Panc1 (cell line): ENCODE measurements around the gene DFFA. TPM values are rescaled to one million over a fixed set of nuclear protein-coding genes. Genes with fewer than 3 reads are reported as not detected.

Experiments used
- ATAC-seq: fragments of 200-7000 bp; cut with Tn5 transposase; 2 replicates; pipeline ENCODE4 v1.9.1; 2020; ENCODE audit warnings: mild to moderate bottlenecking, moderate library complexity
- BruUV-seq: library from RNA; stranded (reverse); fragments of 400-500 nt; replicated peaks from 2 replicates; lab custom pipeline; 2021; lab: Mats Ljungman, UMichigan
- CTCF ChIA-PET: fragments of 300-600 bp; sonication (Branson Sonifier 250); formaldehyde crosslinking; loops from one replicate; lab custom pipeline; 2022; ENCODE audit warnings: antibody characterized with exemption; lab: Charles Lee
- POLR2A ChIA-PET: fragments of 300-600 bp; sonication (Branson Sonifier 250); formaldehyde crosslinking; loops from one replicate; lab custom pipeline; 2022; ENCODE audit warnings: antibody characterized with exemption; lab: Charles Lee
- DNase-seq: peaks from one replicate; pipeline ENCODE4 v3.0.0-alpha.2; 2010; ENCODE audit warnings: low read depth, low spot score
- H3K27ac ChIP-seq: 2 replicates; pipeline ENCODE4 v1.5.1; 2011; ENCODE audit warnings: mild to moderate bottlenecking, low read length, inconsistent platforms
- H3K27me3 ChIP-seq: fragments of 200-500 bp; sonication (Bioruptor generic); 2 replicates; pipeline ENCODE4 v1.6.0; 2014; ENCODE audit warnings: low read length, inconsistent platforms; ENCODE audit not compliant: control insufficient read depth, insufficient read depth
- H3K36me3 ChIP-seq: fragments of 200-500 bp; sonication (Bioruptor generic); 2 replicates; pipeline ENCODE4 v1.5.1; 2014; ENCODE audit warnings: inconsistent platforms, mild to moderate bottlenecking, low read length, moderate library complexity; ENCODE audit not compliant: control insufficient read depth, insufficient read depth
- H3K4me1 ChIP-seq: 2 replicates; pipeline ENCODE4 v1.5.1; 2011; ENCODE audit warnings: inconsistent platforms, mild to moderate bottlenecking, low read length, moderate library complexity; ENCODE audit not compliant: control insufficient read depth, insufficient read depth
- H3K4me3 ChIP-seq, 2 experiments: 2 replicates each; pipeline ENCODE4 v1.5.1; 2011 to 2012; ENCODE audit warnings: low read depth in 2 of 2, low read length in 2 of 2, mild to moderate bottlenecking in 2 of 2, inconsistent platforms in 1 of 2, moderate library complexity in 1 of 2
- H3K9me3 ChIP-seq: fragments of 200-500 bp; sonication (Bioruptor generic); 2 replicates; pipeline ENCODE4 v1.5.1; 2014; ENCODE audit warnings: low read depth, mild to moderate bottlenecking, inconsistent platforms, low read length, moderate library complexity; ENCODE audit not compliant: control insufficient read depth, insufficient read depth
- POLR2AphosphoS5 ChIP-seq: IDR thresholded peaks from 2 replicates; pipeline ENCODE4 v1.6.1; 2012; ENCODE audit warnings: mild to moderate bottlenecking, low read depth, low read length, moderate library complexity
- SIN3A ChIP-seq: IDR thresholded peaks from 2 replicates; pipeline ENCODE4 v1.6.1; 2012; ENCODE audit warnings: low read depth, mild to moderate bottlenecking, low read length, moderate library complexity, borderline replicate concordance; ENCODE audit not compliant: insufficient read depth
- TCF7L2 ChIP-seq: IDR thresholded peaks from 2 replicates; pipeline ENCODE4 v1.6.1; 2011; ENCODE audit warnings: mild to moderate bottlenecking, low read depth, low read length, inconsistent platforms
- in situ Hi-C: cut with HindIII; loops from 2 replicates; pipeline ENCODE4 v1.10.0; 2016; ENCODE audit warnings: low sequenced_read_pairs, low pct_unique_long_range_greater_than_20kb
- intact Hi-C: fragments of 100-400 bp; cut with micrococcal nuclease; formaldehyde crosslinking; loops from one replicate; pipeline ENCODE4 v1.10.0; 2022; ENCODE audit not compliant: unreplicated experiment
- total RNA-seq: library from RNA; stranded (reverse); gene quantifications from one replicate; pipeline ENCODE4 v1.2.1, GENCODE V29; 2021; ENCODE audit not compliant: unreplicated experiment
- TF ChIP-seq, protein P1 (sequence below), 2 experiments: IDR thresholded peaks; 2 replicates each; pipeline ENCODE4 v1.6.1; 2011 to 2012; ENCODE audit warnings: low read depth in 2 of 2, control low read depth in 1 of 2, low read length in 1 of 2, mild to moderate bottlenecking in 1 of 2, moderate library complexity in 1 of 2; ENCODE audit not compliant: insufficient read depth in 1 of 2
- TF ChIP-seq, protein P2 (sequence below): fragments of 450-650 bp; IDR thresholded peaks from 2 replicates; pipeline ENCODE4 v1.5.1; 2017; ENCODE audit warnings: mild to moderate bottlenecking

Gene DFFA
- total RNA-seq, 1 experiment from 2014 or later: 68.1 TPM

DNA sequence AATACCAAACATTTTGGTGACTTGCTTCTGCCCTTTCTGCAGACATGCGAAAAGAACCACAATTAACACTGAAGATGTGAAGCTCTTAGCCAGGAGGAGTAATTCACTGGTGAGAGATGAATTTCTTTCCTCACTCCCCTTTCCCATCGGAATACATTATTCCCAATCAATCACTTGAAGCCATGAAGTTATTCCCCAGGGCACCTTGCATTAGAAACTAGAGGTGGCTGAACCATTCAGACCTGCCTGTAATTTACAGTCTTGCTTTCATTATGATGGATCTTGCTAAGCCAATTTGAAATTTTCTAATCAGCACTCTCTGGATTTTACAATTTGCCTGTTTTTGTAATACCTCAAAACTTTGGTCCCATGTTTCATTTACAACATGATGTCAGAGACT, 32.0 kb downstream of the DFFA start:
- in situ Hi-C loops (no loop called here), intact Hi-C loops (no loop called here)
- no TSS peak for BruUV-seq
- Histone ChIP-seq H3K27me3 (no peaks in the 10 kb centered on the region), H3K4me3 (no peak overlapping the region), H3K36me3 (no peaks in the 10 kb centered on the region), H3K27ac (no peak overlapping the region), H3K4me1 (0 out of 2 replicates have a peak, but pooled peaks cover 3% of the 10 kb centered on the region), H3K9me3 (no peaks in the 10 kb centered on the region)
- POLR2A ChIA-PET: no interaction called here
- CTCF ChIA-PET: no interaction called here
- ATAC-seq (no peak), DNase-seq (no peak)
- TF ChIP-seq TCF7L2 (no peak), SIN3A (no peak), POLR2AphosphoS5 (no peak)
- TF ChIP-seq, protein P1, sequence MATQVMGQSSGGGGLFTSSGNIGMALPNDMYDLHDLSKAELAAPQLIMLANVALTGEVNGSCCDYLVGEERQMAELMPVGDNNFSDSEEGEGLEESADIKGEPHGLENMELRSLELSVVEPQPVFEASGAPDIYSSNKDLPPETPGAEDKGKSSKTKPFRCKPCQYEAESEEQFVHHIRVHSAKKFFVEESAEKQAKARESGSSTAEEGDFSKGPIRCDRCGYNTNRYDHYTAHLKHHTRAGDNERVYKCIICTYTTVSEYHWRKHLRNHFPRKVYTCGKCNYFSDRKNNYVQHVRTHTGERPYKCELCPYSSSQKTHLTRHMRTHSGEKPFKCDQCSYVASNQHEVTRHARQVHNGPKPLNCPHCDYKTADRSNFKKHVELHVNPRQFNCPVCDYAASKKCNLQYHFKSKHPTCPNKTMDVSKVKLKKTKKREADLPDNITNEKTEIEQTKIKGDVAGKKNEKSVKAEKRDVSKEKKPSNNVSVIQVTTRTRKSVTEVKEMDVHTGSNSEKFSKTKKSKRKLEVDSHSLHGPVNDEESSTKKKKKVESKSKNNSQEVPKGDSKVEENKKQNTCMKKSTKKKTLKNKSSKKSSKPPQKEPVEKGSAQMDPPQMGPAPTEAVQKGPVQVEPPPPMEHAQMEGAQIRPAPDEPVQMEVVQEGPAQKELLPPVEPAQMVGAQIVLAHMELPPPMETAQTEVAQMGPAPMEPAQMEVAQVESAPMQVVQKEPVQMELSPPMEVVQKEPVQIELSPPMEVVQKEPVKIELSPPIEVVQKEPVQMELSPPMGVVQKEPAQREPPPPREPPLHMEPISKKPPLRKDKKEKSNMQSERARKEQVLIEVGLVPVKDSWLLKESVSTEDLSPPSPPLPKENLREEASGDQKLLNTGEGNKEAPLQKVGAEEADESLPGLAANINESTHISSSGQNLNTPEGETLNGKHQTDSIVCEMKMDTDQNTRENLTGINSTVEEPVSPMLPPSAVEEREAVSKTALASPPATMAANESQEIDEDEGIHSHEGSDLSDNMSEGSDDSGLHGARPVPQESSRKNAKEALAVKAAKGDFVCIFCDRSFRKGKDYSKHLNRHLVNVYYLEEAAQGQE (IDR thresholded peaks at IDR 0.05; ENCODE audit: insufficient read depth in 1 of 2, low read depth in 2 of 2, low read length in 1 of 2): no peak
- TF ChIP-seq, protein P2, sequence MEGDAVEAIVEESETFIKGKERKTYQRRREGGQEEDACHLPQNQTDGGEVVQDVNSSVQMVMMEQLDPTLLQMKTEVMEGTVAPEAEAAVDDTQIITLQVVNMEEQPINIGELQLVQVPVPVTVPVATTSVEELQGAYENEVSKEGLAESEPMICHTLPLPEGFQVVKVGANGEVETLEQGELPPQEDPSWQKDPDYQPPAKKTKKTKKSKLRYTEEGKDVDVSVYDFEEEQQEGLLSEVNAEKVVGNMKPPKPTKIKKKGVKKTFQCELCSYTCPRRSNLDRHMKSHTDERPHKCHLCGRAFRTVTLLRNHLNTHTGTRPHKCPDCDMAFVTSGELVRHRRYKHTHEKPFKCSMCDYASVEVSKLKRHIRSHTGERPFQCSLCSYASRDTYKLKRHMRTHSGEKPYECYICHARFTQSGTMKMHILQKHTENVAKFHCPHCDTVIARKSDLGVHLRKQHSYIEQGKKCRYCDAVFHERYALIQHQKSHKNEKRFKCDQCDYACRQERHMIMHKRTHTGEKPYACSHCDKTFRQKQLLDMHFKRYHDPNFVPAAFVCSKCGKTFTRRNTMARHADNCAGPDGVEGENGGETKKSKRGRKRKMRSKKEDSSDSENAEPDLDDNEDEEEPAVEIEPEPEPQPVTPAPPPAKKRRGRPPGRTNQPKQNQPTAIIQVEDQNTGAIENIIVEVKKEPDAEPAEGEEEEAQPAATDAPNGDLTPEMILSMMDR: no peak

GRCh38 chr1:10438677-10439163, 33.6 kb downstream of the DFFA start:
- Histone ChIP-seq H3K36me3 (no peaks in the 10 kb centered on the region), H3K4me1 (0 out of 2 replicates have a peak, but pooled peaks cover 3% of the 10 kb centered on the region), H3K27ac (no peak overlapping the region), H3K27me3 (no peaks in the 10 kb centered on the region), H3K9me3 (no peaks in the 10 kb centered on the region), H3K4me3 (no peak overlapping the region)
- no peak for DNase-seq
- CTCF ChIA-PET: no interaction called here
- POLR2A ChIA-PET: no interaction called here
- ATAC-seq: no peak
- intact Hi-C loops: no loop called here
- no peak for TF ChIP-seq SIN3A
- TF ChIP-seq TCF7L2: no peak
- TF ChIP-seq, protein P2: no peak
- TF ChIP-seq, protein P1 (IDR thresholded peaks at IDR 0.05; ENCODE audit: insufficient read depth in 1 of 2, low read depth in 2 of 2, low read length in 1 of 2): no peak
- no TSS peak for BruUV-seq
- in situ Hi-C loops: no loop called here
